HepG2 (cell line): ENCODE measurements around the gene TLK2. TPM values are rescaled to one million over a fixed set of nuclear protein-coding genes. Genes with fewer than 3 reads are reported as not detected.

Source experiments
- ATAC-seq: fragments of 200-7000 bp; cut with Tn5 transposase; 3 replicates; pipeline ENCODE4 v1.9.1; 2020; ENCODE audit warnings: mild to moderate bottlenecking, moderate library complexity
- BruUV-seq: library from RNA; stranded (reverse); fragments of 400-500 nt; replicated peaks from 2 replicates; lab custom pipeline; 2021; lab: Mats Ljungman, UMichigan
- CTCF ChIA-PET: fragments of 300-600 bp; formaldehyde crosslinking; extraction: SDS; loops from one replicate; lab custom pipeline; 2021; ENCODE audit warnings: low total read pairs, inconsistent platforms, low intra/inter-chr PET ratio; lab: Yijun Ruan, JAX
- POLR2A ChIA-PET: fragments of 350-600 bp; sonication (Branson Sonifier 250); formaldehyde crosslinking; loops from one replicate; lab custom pipeline; 2020; ENCODE audit warnings: antibody characterized with exemption, inconsistent platforms; lab: Yijun Ruan, JAX
- DNase-seq: peaks from one replicate; pipeline ENCODE4 v3.0.0-alpha.2; 2015; ENCODE audit warnings: low spot score
- FAIRE-seq: peaks from 3 replicates; lab custom pipeline; 2011; peaks lifted over from hg19 to GRCh38; lab: Jason Lieb, UNC
- H2AFZ ChIP-seq: one replicate; pipeline ENCODE4 v1.6.1; 2011; ENCODE audit warnings: low read length, inconsistent platforms
- H3K27ac ChIP-seq: fragments of 300-600 bp; 3 replicates; pipeline ENCODE4 v1.8.0; 2011; ENCODE audit warnings: mixed run types, mild to moderate bottlenecking, mixed read lengths, low read length, inconsistent platforms; ENCODE audit not compliant: insufficient read depth; ENCODE audit errors: extremely low read length
- H3K27me3 ChIP-seq, 2 experiments: fragments of 200-600 bp in 1 of 2; 2 replicates in 1 of 2; 3 replicates in 1 of 2; pipeline versions ENCODE4 v1.6.0 to v1.8.0; 2011; ENCODE audit warnings: low read length in 2 of 2, mild to moderate bottlenecking in 2 of 2, moderate library complexity in 2 of 2, inconsistent platforms in 1 of 2; ENCODE audit not compliant: insufficient read depth in 2 of 2, control insufficient read depth in 1 of 2
- H3K36me3 ChIP-seq, 2 experiments: fragments of 200-600 bp in 1 of 2; replicated peaks in 1 of 2; 2 replicates in 1 of 2; 3 replicates in 1 of 2; pipeline versions ENCODE4 v1.5.1 to v1.8.0; 2011; ENCODE audit warnings: low read length in 2 of 2, inconsistent platforms in 1 of 2; ENCODE audit not compliant: insufficient read depth in 2 of 2, control insufficient read depth in 1 of 2
- H3K4me1 ChIP-seq: 2 replicates; pipeline ENCODE4 v1.5.1; 2012; ENCODE audit warnings: low read length, inconsistent platforms; ENCODE audit not compliant: insufficient read depth
- H3K4me2 ChIP-seq: 2 replicates; pipeline ENCODE4 v1.6.0; 2011; ENCODE audit warnings: low read depth, low read length, inconsistent platforms
- H3K4me3 ChIP-seq, 3 experiments: fragments of 200-600 bp in 1 of 3; sonication (generic), shearing (Covaris generic) in 1 of 3; replicated peaks in 1 of 3; 2 replicates each; pipeline ENCODE4 v1.5.1; 2011 to 2016; ENCODE audit warnings: low read length in 3 of 3, inconsistent platforms in 2 of 3, low read depth in 2 of 3, mild to moderate bottlenecking in 2 of 3, control low read depth in 1 of 3, mixed read lengths in 1 of 3; ENCODE audit not compliant: insufficient read depth in 1 of 3
- H3K79me2 ChIP-seq: one replicate; pipeline ENCODE4 v1.6.1; 2011; ENCODE audit warnings: low read length, inconsistent platforms; ENCODE audit not compliant: insufficient read depth
- H3K9ac ChIP-seq: 2 replicates; pipeline ENCODE4 v1.6.0; 2011; ENCODE audit warnings: mild to moderate bottlenecking, low read depth, low read length, inconsistent platforms; ENCODE audit not compliant: insufficient read depth
- H3K9me3 ChIP-seq: 2 replicates; pipeline ENCODE4 v1.5.1; 2012; ENCODE audit warnings: mild to moderate bottlenecking, low read length
- H4K20me1 ChIP-seq: 2 replicates; pipeline ENCODE4 v1.6.0; 2011; ENCODE audit warnings: inconsistent platforms, mild to moderate bottlenecking, low read length, moderate library complexity; ENCODE audit not compliant: insufficient read depth
- AGO2 ChIP-seq: fragments of 200-400 bp; formaldehyde crosslinking; optimal IDR thresholded peaks from 2 replicates; pipeline ENCODE3; 2017; ENCODE audit warnings: mild to moderate bottlenecking, low read depth, low read length, moderate library complexity
- AKAP8 ChIP-seq: sonication (generic); formaldehyde crosslinking; IDR thresholded peaks from 2 replicates; pipeline ENCODE4 v1.5.1; 2020; ENCODE audit warnings: mild to moderate bottlenecking, missing genetic modification reagents
- CBFB ChIP-seq: sonication (generic); formaldehyde crosslinking; IDR thresholded peaks from 2 replicates; pipeline ENCODE4 v1.4.0; 2020; ENCODE audit warnings: missing genetic modification reagents
- GMEB2 ChIP-seq: IDR thresholded peaks from 2 replicates; pipeline ENCODE4 v1.6.1; 2016; ENCODE audit warnings: missing biosample characterization, missing genetic modification reagents, low read depth
- TERF1 ChIP-seq: sonication (generic); formaldehyde crosslinking; IDR thresholded peaks from 2 replicates; pipeline ENCODE4 v1.8.0; 2022; ENCODE audit warnings: mild to moderate bottlenecking, missing genetic modification reagents, moderate library complexity
- TRIM22 ChIP-seq: fragments of 450-650 bp; IDR thresholded peaks from 2 replicates; pipeline ENCODE4 v1.6.1; 2017
- U2AF2 ChIP-seq: fragments of 200-400 bp; formaldehyde crosslinking; IDR thresholded peaks from 2 replicates; pipeline ENCODE4 v1.6.1; 2017; ENCODE audit warnings: low read depth, mild to moderate bottlenecking, low read length
- ZNF570 ChIP-seq: sonication (generic); formaldehyde crosslinking; IDR thresholded peaks from 2 replicates; pipeline ENCODE4 v1.4.0; 2020; ENCODE audit warnings: mild to moderate bottlenecking, missing genetic modification reagents, borderline replicate concordance
- ZNF572 ChIP-seq: sonication (generic); formaldehyde crosslinking; IDR thresholded peaks from 2 replicates; pipeline ENCODE4 v1.5.1; 2020; ENCODE audit warnings: mild to moderate bottlenecking, missing genetic modification reagents
- ZNF724P ChIP-seq: sonication (generic); formaldehyde crosslinking; IDR thresholded peaks from 2 replicates; pipeline ENCODE4 v1.8.0; 2022; ENCODE audit warnings: missing genetic modification reagents, borderline replicate concordance
- ZNF776 ChIP-seq: sonication (generic); formaldehyde crosslinking; IDR thresholded peaks from 2 replicates; pipeline ENCODE4 v1.4.0; 2020; ENCODE audit warnings: mild to moderate bottlenecking, missing genetic modification reagents
- WGBS: methylation state at CpG from one replicate; pipeline ENCODE4 v1.1.6; 2017; ENCODE audit warnings: low lambda C conversion rate; 5-methylcytosine and 5-hydroxymethylcytosine counted together
- in situ Hi-C: cut with HindIII; loops from 2 replicates; pipeline ENCODE4 v1.10.0; 2017; ENCODE audit warnings: low pct_unique_long_range_greater_than_20kb; ENCODE audit not compliant: extremely low pct_ligation_motif_present
- intact Hi-C: fragments of 100-400 bp; cut with micrococcal nuclease; formaldehyde crosslinking; loops from one replicate; pipeline ENCODE4 v1.10.0; 2022; ENCODE audit not compliant: unreplicated experiment
- polyA plus RNA-seq, 8 experiments: library from polyadenylated mRNA; depleted of rRNA in 3 of 8; stranded (reverse) in 7 of 8; unstranded in 1 of 8; fragments of >200 nt; fragmentation: Illumina TruSeq in 4 of 8; extraction: Trizol in 4 of 8; gene quantifications; 2 replicates each; pipeline versions ENCODE4 v1.2.1 to v1.2.3, GENCODE V29; 2011 to 2016; ENCODE audit warnings: low read depth in 4 of 8, missing spikeins in 1 of 8, mixed read lengths in 1 of 8; ENCODE audit not compliant: insufficient read depth in 1 of 8
- total RNA-seq, 5 experiments: library from RNA; depleted of rRNA; stranded (reverse); fragments of >200 nt; fragmentation: Illumina TruSeq; extraction: Trizol; gene quantifications; 2 replicates each; pipeline ENCODE4 v1.2.3, GENCODE V29; 2016; ENCODE audit warnings: low read depth in 1 of 5

Gene TLK2
- total and polyA plus RNA-seq, 2 of the 13 experiments (the other 11 are each of a cell fraction or from before 2014, with no cell fraction given), result 58.7 to 60.8 TPM

GRCh38 chr17:62653002-62653825, 174.6 kb downstream of the TLK2 start:
- no peaks in the 10 kb centered on the region for H3K9me3 ChIP-seq
- ATAC-seq (peak; percentile 45), FAIRE-seq (no peak), DNase-seq (no peak)
- POLR2A ChIA-PET, result no interaction called here
- H4K20me1 ChIP-seq, result no peaks in the 10 kb centered on the region
- H3K4me2 ChIP-seq, result peak overlapping the region; percentile 80
- peak overlapping the region; percentile 43 to 64 (median 47); a peak in 5 of 6 replicates for H3K4me3 ChIP-seq
- peaks cover 15 to 75% of the 10 kb centered on the region in 2 experiments; a peak in 4 of 5 replicates for H3K27me3 ChIP-seq
- H3K36me3 ChIP-seq, result no peaks in the 10 kb centered on the region
- peaks cover 21% of the 10 kb centered on the region for H3K4me1 ChIP-seq
- no peak overlapping the region for H3K9ac ChIP-seq
- BruUV-seq, result no TSS peak
- CTCF ChIA-PET, result no interaction called here
- no peak for TF ChIP-seq U2AF2
- no peak for TF ChIP-seq TRIM22
- TF ChIP-seq TERF1 (CRISPR knock-in tag), result no peak
- TF ChIP-seq ZNF570 (CRISPR knock-in tag), result no peak
- TF ChIP-seq AGO2, result no peak
- TF ChIP-seq GMEB2, result no peak
- no peak for TF ChIP-seq CBFB (CRISPR knock-in tag)
- TF ChIP-seq ZNF724P (CRISPR knock-in tag), result no peak
- TF ChIP-seq ZNF776, result no peak
- no peak for TF ChIP-seq AKAP8 (CRISPR knock-in tag)
- TF ChIP-seq ZNF572 (CRISPR knock-in tag), result no peak
- in situ Hi-C loops (no loop called here), intact Hi-C loops (no loop called here)
- H2AFZ ChIP-seq, result no peak overlapping the region
- H3K27ac ChIP-seq, result no peak overlapping the region
- no peaks in the 10 kb centered on the region for H3K79me2 ChIP-seq
- WGBS, result 16% methylated on average over 28 of the region's 30 CpGs
